HEK293 (cell line): ENCODE results near the gene CDK10.

Experiments used
- FEZF1 ChIP-seq: fragments of 450-650 bp; formaldehyde crosslinking; IDR thresholded peaks from 2 replicates; pipeline ENCODE4 v1.5.1; 2016; ENCODE audit warnings: missing biosample characterization, missing genetic modification characterization
- GLI4 ChIP-seq: fragments of 450-650 bp; formaldehyde crosslinking; IDR thresholded peaks from 2 replicates; pipeline ENCODE4 v1.5.1; 2016; ENCODE audit warnings: missing biosample characterization, missing genetic modification characterization
- GLIS2 ChIP-seq: fragments of 450-650 bp; formaldehyde crosslinking; IDR thresholded peaks from 2 replicates; pipeline ENCODE4 v1.5.1; 2016; ENCODE audit warnings: missing biosample characterization, missing genetic modification characterization
- HOXC10 ChIP-seq: sonication (generic); formaldehyde crosslinking; IDR thresholded peaks from 2 replicates; pipeline ENCODE4 v1.8.1; 2023; ENCODE audit warnings: mild to moderate bottlenecking, missing genetic modification reagents
- KLF9 ChIP-seq: fragments of 450-650 bp; formaldehyde crosslinking; IDR thresholded peaks from 2 replicates; pipeline ENCODE4 v1.5.1; 2016; ENCODE audit warnings: missing biosample characterization, missing genetic modification characterization, low read depth
- MYNN ChIP-seq: fragments of 450-650 bp; formaldehyde crosslinking; IDR thresholded peaks from 2 replicates; pipeline ENCODE4 v1.5.1; 2016; ENCODE audit warnings: missing biosample characterization, missing genetic modification characterization, borderline replicate concordance
- TRIM28 ChIP-seq: IDR thresholded peaks from 2 replicates; pipeline ENCODE4 v1.6.1; 2011; ENCODE audit warnings: low read length, control low read depth, borderline replicate concordance
- YY2 ChIP-seq: fragments of 450-650 bp; formaldehyde crosslinking; IDR thresholded peaks from 2 replicates; pipeline ENCODE4 v1.5.1; 2016; ENCODE audit warnings: missing biosample characterization, missing genetic modification characterization
- ZBTB1 ChIP-seq: fragments of 450-650 bp; formaldehyde crosslinking; IDR thresholded peaks from 2 replicates; pipeline ENCODE4 v1.5.1; 2016; ENCODE audit warnings: missing biosample characterization, missing genetic modification characterization
- ZNF10 ChIP-seq: fragments of 450-650 bp; formaldehyde crosslinking; IDR thresholded peaks from 2 replicates; pipeline ENCODE4 v1.5.1; 2017; ENCODE audit warnings: missing biosample characterization, missing genetic modification characterization
- ZNF157 ChIP-seq: fragments of 450-650 bp; formaldehyde crosslinking; IDR thresholded peaks from 2 replicates; pipeline ENCODE4 v1.5.1; 2016; ENCODE audit warnings: missing biosample characterization, missing genetic modification characterization
- ZNF214 ChIP-seq: fragments of 450-650 bp; formaldehyde crosslinking; IDR thresholded peaks from 2 replicates; pipeline ENCODE4 v1.5.1; 2017; ENCODE audit warnings: missing biosample characterization, mild to moderate bottlenecking, missing genetic modification characterization, borderline replicate concordance
- ZNF239 ChIP-seq: fragments of 450-650 bp; formaldehyde crosslinking; IDR thresholded peaks from 2 replicates; pipeline ENCODE4 v1.5.1; 2016; ENCODE audit warnings: missing biosample characterization, missing genetic modification characterization
- ZNF280D ChIP-seq: fragments of 450-650 bp; formaldehyde crosslinking; IDR thresholded peaks from 2 replicates; pipeline ENCODE4 v1.5.1; 2016; ENCODE audit warnings: missing biosample characterization, missing genetic modification characterization
- ZNF354C ChIP-seq: fragments of 450-650 bp; formaldehyde crosslinking; IDR thresholded peaks from 2 replicates; pipeline ENCODE4 v1.5.1; 2016; ENCODE audit warnings: missing biosample characterization, missing genetic modification characterization, low read depth, borderline replicate concordance
- ZNF37A ChIP-seq: fragments of 450-650 bp; IDR thresholded peaks from 2 replicates; pipeline ENCODE4 v1.5.1; 2018; ENCODE audit warnings: missing biosample characterization, missing genetic modification characterization
- ZNF423 ChIP-seq: fragments of 450-650 bp; formaldehyde crosslinking; IDR thresholded peaks from 2 replicates; pipeline ENCODE4 v1.5.1; 2016; ENCODE audit warnings: missing biosample characterization, missing genetic modification characterization
- ZNF514 ChIP-seq: fragments of 450-650 bp; formaldehyde crosslinking; IDR thresholded peaks from 2 replicates; pipeline ENCODE4 v1.5.1; 2016; ENCODE audit warnings: missing biosample characterization, missing genetic modification characterization
- ZNF529 ChIP-seq: fragments of 450-650 bp; formaldehyde crosslinking; IDR thresholded peaks from 2 replicates; pipeline ENCODE4 v1.5.1; 2017; ENCODE audit warnings: missing genetic modification characterization, missing biosample characterization; ENCODE audit not compliant: insufficient replicate concordance
- ZNF600 ChIP-seq: fragments of 450-650 bp; formaldehyde crosslinking; IDR thresholded peaks from 2 replicates; pipeline ENCODE4 v1.5.1; 2016; ENCODE audit warnings: missing biosample characterization, missing genetic modification characterization
- ZNF610 ChIP-seq: fragments of 450-650 bp; formaldehyde crosslinking; IDR thresholded peaks from 2 replicates; pipeline ENCODE4 v1.5.1; 2016; ENCODE audit warnings: missing biosample characterization, missing genetic modification characterization, borderline replicate concordance
- ZNF629 ChIP-seq: fragments of 450-650 bp; formaldehyde crosslinking; IDR thresholded peaks from 2 replicates; pipeline ENCODE4 v1.5.1; 2017; ENCODE audit warnings: missing biosample characterization, missing genetic modification characterization
- ZNF654 ChIP-seq: fragments of 450-650 bp; formaldehyde crosslinking; IDR thresholded peaks from 2 replicates; pipeline ENCODE4 v1.5.1; 2016; ENCODE audit warnings: low read depth, missing biosample characterization, missing genetic modification characterization
- ZNF670 ChIP-seq: fragments of 450-650 bp; formaldehyde crosslinking; IDR thresholded peaks from 2 replicates; pipeline ENCODE4 v1.5.1; 2016; ENCODE audit warnings: missing biosample characterization, missing genetic modification characterization, low read depth
- ZNF843 ChIP-seq: fragments of 450-650 bp; formaldehyde crosslinking; IDR thresholded peaks from 2 replicates; pipeline ENCODE4 v1.5.1; 2016; ENCODE audit warnings: missing biosample characterization, missing genetic modification characterization
- ZSCAN16 ChIP-seq: fragments of 450-650 bp; formaldehyde crosslinking; IDR thresholded peaks from 2 replicates; pipeline ENCODE4 v1.5.1; 2016; ENCODE audit warnings: missing biosample characterization, missing genetic modification characterization
- TF ChIP-seq, protein P1 (sequence below): fragments of 450-650 bp; formaldehyde crosslinking; IDR thresholded peaks from 2 replicates; pipeline ENCODE4 v1.5.1; 2016; ENCODE audit warnings: missing biosample characterization, missing genetic modification characterization, low read depth
- TF ChIP-seq, protein P2 (sequence below): fragments of 450-650 bp; formaldehyde crosslinking; IDR thresholded peaks from 2 replicates; pipeline ENCODE4 v1.5.1; 2016; ENCODE audit warnings: missing biosample characterization, missing genetic modification characterization
- TF ChIP-seq, protein P3 (sequence below): IDR thresholded peaks from 2 replicates; pipeline ENCODE4 v1.6.1; 2011; ENCODE audit warnings: mild to moderate bottlenecking, low read depth, low read length, borderline replicate concordance
- TF ChIP-seq, protein P4 (sequence below): fragments of 450-650 bp; formaldehyde crosslinking; IDR thresholded peaks from 2 replicates; pipeline ENCODE4 v1.5.1; 2016; ENCODE audit warnings: missing biosample characterization, missing genetic modification characterization, borderline replicate concordance

The CDK10 gene

DNA sequence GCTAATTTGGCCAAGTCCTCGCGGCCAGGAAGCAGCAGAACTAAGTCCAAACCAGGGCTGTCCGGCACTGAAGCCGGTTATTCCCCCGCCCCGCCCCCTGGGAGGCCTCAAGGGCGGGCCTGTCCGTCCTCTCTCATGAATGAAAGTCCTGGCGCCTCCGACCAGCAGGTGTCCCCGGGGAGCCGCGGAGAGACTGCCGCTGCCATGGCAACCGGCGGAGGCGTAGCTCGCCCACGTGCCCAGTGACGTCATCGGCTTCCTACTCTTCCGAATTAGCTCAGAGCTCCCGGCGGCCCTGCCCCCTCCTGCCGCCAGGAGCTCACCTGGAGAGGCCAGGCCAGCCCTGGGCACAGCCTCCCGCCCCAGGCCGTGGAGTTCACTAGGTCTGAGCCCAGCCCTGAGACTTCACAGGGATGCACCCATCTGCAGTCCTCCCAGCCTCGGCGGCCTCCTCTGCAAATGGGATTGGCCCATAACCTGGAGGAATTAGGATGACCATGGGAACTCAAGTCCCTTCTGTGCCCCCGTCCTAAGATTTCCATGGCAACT lies 13.7 kb downstream of the CDK10 start (continued):
- TF ChIP-seq ZNF514 (tag by site-specific recombination) (no peak), KLF9 (tag by site-specific recombination) (peak; percentile 91), ZNF423 (tag by site-specific recombination) (0 out of 2 replicates have a peak, but pooled peaks have one; percentile 43), MYNN (tag by site-specific recombination) (peak; percentile 82), YY2 (tag by site-specific recombination) (no peak), ZNF529 (tag by site-specific recombination) (no peak), ZSCAN16 (tag by site-specific recombination) (no peak), ZNF37A (no peak), HOXC10 (no peak), ZNF214 (tag by site-specific recombination) (no peak), GLIS2 (tag by site-specific recombination) (peak; percentile 84), GLI4 (tag by site-specific recombination) (no peak), ZNF280D (tag by site-specific recombination) (no peak), ZNF10 (tag by site-specific recombination) (no peak), TRIM28 (no peak), ZNF629 (peak; percentile 99), ZNF843 (tag by site-specific recombination) (peak; percentile 79), ZNF239 (tag by site-specific recombination) (no peak), ZNF354C (tag by site-specific recombination) (no peak), ZBTB1 (tag by site-specific recombination) (no peak), ZNF610 (tag by site-specific recombination) (peak; percentile 15; the same call in 1 of the 2 replicates), ZNF654 (peak; percentile 24), ZNF670 (tag by site-specific recombination) (no peak), ZNF157 (tag by site-specific recombination) (no peak), FEZF1 (peak; percentile 26; the same call in 1 of the 2 replicates), ZNF600 (0 out of 2 replicates have a peak, but pooled peaks have one; percentile 51)
- TF ChIP-seq, protein P1, sequence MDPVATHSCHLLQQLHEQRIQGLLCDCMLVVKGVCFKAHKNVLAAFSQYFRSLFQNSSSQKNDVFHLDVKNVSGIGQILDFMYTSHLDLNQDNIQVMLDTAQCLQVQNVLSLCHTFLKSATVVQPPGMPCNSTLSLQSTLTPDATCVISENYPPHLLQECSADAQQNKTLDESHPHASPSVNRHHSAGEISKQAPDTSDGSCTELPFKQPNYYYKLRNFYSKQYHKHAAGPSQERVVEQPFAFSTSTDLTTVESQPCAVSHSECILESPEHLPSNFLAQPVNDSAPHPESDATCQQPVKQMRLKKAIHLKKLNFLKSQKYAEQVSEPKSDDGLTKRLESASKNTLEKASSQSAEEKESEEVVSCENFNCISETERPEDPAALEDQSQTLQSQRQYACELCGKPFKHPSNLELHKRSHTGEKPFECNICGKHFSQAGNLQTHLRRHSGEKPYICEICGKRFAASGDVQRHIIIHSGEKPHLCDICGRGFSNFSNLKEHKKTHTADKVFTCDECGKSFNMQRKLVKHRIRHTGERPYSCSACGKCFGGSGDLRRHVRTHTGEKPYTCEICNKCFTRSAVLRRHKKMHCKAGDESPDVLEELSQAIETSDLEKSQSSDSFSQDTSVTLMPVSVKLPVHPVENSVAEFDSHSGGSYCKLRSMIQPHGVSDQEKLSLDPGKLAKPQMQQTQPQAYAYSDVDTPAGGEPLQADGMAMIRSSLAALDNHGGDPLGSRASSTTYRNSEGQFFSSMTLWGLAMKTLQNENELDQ: no peak
- TF ChIP-seq, protein P2, sequence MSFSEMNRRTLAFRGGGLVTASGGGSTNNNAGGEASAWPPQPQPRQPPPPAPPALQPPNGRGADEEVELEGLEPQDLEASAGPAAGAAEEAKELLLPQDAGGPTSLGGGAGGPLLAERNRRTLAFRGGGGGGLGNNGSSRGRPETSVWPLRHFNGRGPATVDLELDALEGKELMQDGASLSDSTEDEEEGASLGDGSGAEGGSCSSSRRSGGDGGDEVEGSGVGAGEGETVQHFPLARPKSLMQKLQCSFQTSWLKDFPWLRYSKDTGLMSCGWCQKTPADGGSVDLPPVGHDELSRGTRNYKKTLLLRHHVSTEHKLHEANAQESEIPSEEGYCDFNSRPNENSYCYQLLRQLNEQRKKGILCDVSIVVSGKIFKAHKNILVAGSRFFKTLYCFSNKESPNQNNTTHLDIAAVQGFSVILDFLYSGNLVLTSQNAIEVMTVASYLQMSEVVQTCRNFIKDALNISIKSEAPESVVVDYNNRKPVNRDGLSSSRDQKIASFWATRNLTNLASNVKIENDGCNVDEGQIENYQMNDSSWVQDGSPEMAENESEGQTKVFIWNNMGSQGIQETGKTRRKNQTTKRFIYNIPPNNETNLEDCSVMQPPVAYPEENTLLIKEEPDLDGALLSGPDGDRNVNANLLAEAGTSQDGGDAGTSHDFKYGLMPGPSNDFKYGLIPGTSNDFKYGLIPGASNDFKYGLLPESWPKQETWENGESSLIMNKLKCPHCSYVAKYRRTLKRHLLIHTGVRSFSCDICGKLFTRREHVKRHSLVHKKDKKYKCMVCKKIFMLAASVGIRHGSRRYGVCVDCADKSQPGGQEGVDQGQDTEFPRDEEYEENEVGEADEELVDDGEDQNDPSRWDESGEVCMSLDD: 0 out of 2 replicates have a peak, but pooled peaks have one; percentile 20
- TF ChIP-seq, protein P3, sequence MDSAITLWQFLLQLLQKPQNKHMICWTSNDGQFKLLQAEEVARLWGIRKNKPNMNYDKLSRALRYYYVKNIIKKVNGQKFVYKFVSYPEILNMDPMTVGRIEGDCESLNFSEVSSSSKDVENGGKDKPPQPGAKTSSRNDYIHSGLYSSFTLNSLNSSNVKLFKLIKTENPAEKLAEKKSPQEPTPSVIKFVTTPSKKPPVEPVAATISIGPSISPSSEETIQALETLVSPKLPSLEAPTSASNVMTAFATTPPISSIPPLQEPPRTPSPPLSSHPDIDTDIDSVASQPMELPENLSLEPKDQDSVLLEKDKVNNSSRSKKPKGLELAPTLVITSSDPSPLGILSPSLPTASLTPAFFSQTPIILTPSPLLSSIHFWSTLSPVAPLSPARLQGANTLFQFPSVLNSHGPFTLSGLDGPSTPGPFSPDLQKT: no peak
- TF ChIP-seq, protein P4, sequence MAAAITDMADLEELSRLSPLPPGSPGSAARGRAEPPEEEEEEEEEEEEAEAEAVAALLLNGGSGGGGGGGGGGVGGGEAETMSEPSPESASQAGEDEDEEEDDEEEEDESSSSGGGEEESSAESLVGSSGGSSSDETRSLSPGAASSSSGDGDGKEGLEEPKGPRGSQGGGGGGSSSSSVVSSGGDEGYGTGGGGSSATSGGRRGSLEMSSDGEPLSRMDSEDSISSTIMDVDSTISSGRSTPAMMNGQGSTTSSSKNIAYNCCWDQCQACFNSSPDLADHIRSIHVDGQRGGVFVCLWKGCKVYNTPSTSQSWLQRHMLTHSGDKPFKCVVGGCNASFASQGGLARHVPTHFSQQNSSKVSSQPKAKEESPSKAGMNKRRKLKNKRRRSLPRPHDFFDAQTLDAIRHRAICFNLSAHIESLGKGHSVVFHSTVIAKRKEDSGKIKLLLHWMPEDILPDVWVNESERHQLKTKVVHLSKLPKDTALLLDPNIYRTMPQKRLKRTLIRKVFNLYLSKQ: no peak
